Measurements from ENCODE around the gene CLOCK.

GRCh38 chr4:55560096-55560495 is 13.4 kb upstream of the CLOCK start:
- TF ChIP-seq CTCF (IDR thresholded peaks at IDR 0.05) (no peak), POLR2A (IDR thresholded peaks at IDR 0.05) (no peak)
